ENCODE measurements around the gene SLC5A5. TPM values are rescaled to one million over a fixed set of nuclear protein-coding genes. Genes with fewer than 3 reads are reported as not detected.

SLC5A5 gene
- total RNA-seq, 4 donors from 2014 or later = 0.34 to 4.3 (median 2.6) TPM

GRCh38 chr19:17944301-17944700, 72.6 kb downstream of the SLC5A5 start:
- intact Hi-C loops (cut with DNase I) = no loop called here
- no peaks in the 10 kb centered on the region for H3K27me3 ChIP-seq
- peaks cover 0 to 9% of the 10 kb centered on the region in 2 donors for H3K36me3 ChIP-seq
- H3K4me3 ChIP-seq (replicated peaks in 1 of 3) = no peak overlapping the region
- 81 to 93% methylated on average over 4 of the region's 4 CpGs for WGBS, 2 donors
- TF ChIP-seq CTCF (IDR thresholded peaks at IDR 0.05) = no peak
- TF ChIP-seq POLR2A (IDR thresholded peaks at IDR 0.05) = no peak
- no peaks in the 10 kb centered on the region for H3K9me3 ChIP-seq
- no peak for DNase-seq
- H3K27ac ChIP-seq = no peak overlapping the region
- peaks cover 11 to 12% of the 10 kb centered on the region in 2 donors for H3K4me1 ChIP-seq

Small RNAs within 50 kb of the gene (small RNA-seq; reads per million reads assigned to genes)
- gene SNORA68 = not detected

Other genes with a start within 250 kb of the SLC5A5 start
- gene UNC13A, start 183.6 kb upstream of the SLC5A5 start, total RNA-seq = 1 to 10 TPM in 1 of 4 donors, under 1 TPM in 3; under 0.01 to 2.7 (median 0.21) TPM
- 10 to 100 TPM; 17.9 to 35.5 (median 27.9) TPM for gene MAP1S, start 152.5 kb upstream of the SLC5A5 start, total RNA-seq
- 1 to 10 TPM in 1 of 4 donors, under 1 TPM in 2, not detected in 1; 0.40 to 1.6 (median 0.67) TPM for gene FCHO1, start 120.5 kb upstream of the SLC5A5 start, total RNA-seq
- gene B3GNT3, start 76.8 kb upstream of the SLC5A5 start, total RNA-seq = 1 to 10 TPM in 1 of 4 donors, under 1 TPM in 1, not detected in 2; 0.78 to 1.3 TPM
- gene INSL3, start 50.4 kb upstream of the SLC5A5 start, total RNA-seq = under 1 TPM in 2 of 4 donors, not detected in 2; 0.89 to 0.94 TPM
- gene JAK3, start 24.0 kb upstream of the SLC5A5 start, total RNA-seq = 10 to 100 TPM in 1 of 4 donors, 1 to 10 TPM in 3; 1.8 to 12.3 (median 5.2) TPM
- gene RPL18A, start 12.0 kb upstream of the SLC5A5 start, total RNA-seq = 1,000 to 10,000 TPM in 2 of 4 donors, 100 to 1,000 TPM in 2; 718 to 1,678 (median 1,197) TPM
- 10 to 100 TPM; 35.7 to 65.6 (median 51.9) TPM for gene CCDC124, start 61.1 kb downstream of the SLC5A5 start, total RNA-seq
- under 1 TPM in 1 of 4 donors, not detected in 3; 0.22 TPM for gene KCNN1, start 95.2 kb downstream of the SLC5A5 start, total RNA-seq
- gene ARRDC2, start 136.2 kb downstream of the SLC5A5 start, total RNA-seq = 100 to 1,000 TPM in 2 of 4 donors, 10 to 100 TPM in 2; 51.1 to 120 (median 82.8) TPM
- gene IL12RB1, start 215.0 kb downstream of the SLC5A5 start, total RNA-seq = 1 to 10 TPM in 1 of 4 donors, under 1 TPM in 1, not detected in 2; 0.93 to 1.1 TPM
- gene MAST3, start 225.8 kb downstream of the SLC5A5 start, total RNA-seq = 1 to 10 TPM; 4.8 to 5.6 (median 5.0) TPM